HepG2 (cell line): ENCODE measurements around the gene GAL3ST1. TPM values are rescaled to one million over a fixed set of nuclear protein-coding genes. Genes with fewer than 3 reads are reported as not detected.

Experiments
- AKAP8 ChIP-seq: sonication (generic); formaldehyde crosslinking; IDR thresholded peaks from 2 replicates; pipeline ENCODE4 v1.5.1; 2020; ENCODE audit warnings: mild to moderate bottlenecking, missing genetic modification reagents
- CCDC6 ChIP-seq: sonication (generic); formaldehyde crosslinking; IDR thresholded peaks from 2 replicates; pipeline ENCODE4 v1.8.1; 2022; ENCODE audit warnings: mild to moderate bottlenecking, missing genetic modification reagents, moderate library complexity
- KLF11 ChIP-seq: IDR thresholded peaks from 2 replicates; pipeline ENCODE4 v1.6.1; 2016; ENCODE audit warnings: missing compliant biosample characterization
- LCORL ChIP-seq, 2 experiments: fragments of 450-650 bp in 1 of 2; sonication (generic) in 1 of 2; formaldehyde crosslinking in 1 of 2; IDR thresholded peaks; 2 replicates each; pipeline versions ENCODE4 v1.5.0 to v1.6.1; 2017 to 2020; ENCODE audit warnings: antibody characterized with exemption in 1 of 2, missing genetic modification reagents in 1 of 2
- MAFF ChIP-seq: IDR thresholded peaks from 2 replicates; pipeline ENCODE4 v1.6.1; 2011; ENCODE audit warnings: low read depth, low read length, improper control_type of control experiment
- MED8 ChIP-seq: sonication (generic); formaldehyde crosslinking; IDR thresholded peaks from 2 replicates; pipeline ENCODE4 v1.8.1; 2023; ENCODE audit warnings: mild to moderate bottlenecking, missing genetic modification reagents; ENCODE audit not compliant: insufficient replicate concordance
- NR2F2 ChIP-seq: IDR thresholded peaks from 2 replicates; pipeline ENCODE4 v1.6.1; 2012; ENCODE audit warnings: low read depth, inconsistent platforms, borderline replicate concordance
- PRDM4 ChIP-seq: sonication (generic); formaldehyde crosslinking; IDR thresholded peaks from 2 replicates; pipeline ENCODE4 v1.9.0; 2021; ENCODE audit warnings: missing genetic modification reagents, borderline replicate concordance
- SALL1 ChIP-seq: sonication (generic); formaldehyde crosslinking; IDR thresholded peaks from 2 replicates; pipeline ENCODE4 v1.8.0; 2022; ENCODE audit warnings: mild to moderate bottlenecking, missing genetic modification reagents
- TEAD3 ChIP-seq: optimal IDR thresholded peaks from 2 replicates; pipeline ENCODE3; 2016; ENCODE audit warnings: borderline replicate concordance
- TRIM22 ChIP-seq: fragments of 450-650 bp; IDR thresholded peaks from 2 replicates; pipeline ENCODE4 v1.6.1; 2017
- ZSCAN25 ChIP-seq: sonication (generic); formaldehyde crosslinking; IDR thresholded peaks from 2 replicates; pipeline ENCODE4 v1.8.0; 2022; ENCODE audit warnings: mild to moderate bottlenecking, missing genetic modification reagents
- polyA plus RNA-seq, 8 experiments: library from polyadenylated mRNA; depleted of rRNA in 3 of 8; stranded (reverse) in 7 of 8; unstranded in 1 of 8; fragments of >200 nt; fragmentation: Illumina TruSeq in 4 of 8; extraction: Trizol in 4 of 8; gene quantifications; 2 replicates each; pipeline versions ENCODE4 v1.2.1 to v1.2.3, GENCODE V29; 2011 to 2016; ENCODE audit warnings: low read depth in 4 of 8, missing spikeins in 1 of 8, mixed read lengths in 1 of 8; ENCODE audit not compliant: insufficient read depth in 1 of 8
- total RNA-seq, 5 experiments: library from RNA; depleted of rRNA; stranded (reverse); fragments of >200 nt; fragmentation: Illumina TruSeq; extraction: Trizol; gene quantifications; 2 replicates each; pipeline ENCODE4 v1.2.3, GENCODE V29; 2016; ENCODE audit warnings: low read depth in 1 of 5
- TF ChIP-seq, protein P1 (sequence below): sonication (generic); formaldehyde crosslinking; IDR thresholded peaks from 2 replicates; pipeline ENCODE4 v1.4.0; 2020; ENCODE audit warnings: missing genetic modification reagents, borderline replicate concordance
- TF ChIP-seq, protein P2 (sequence below): sonication (generic); formaldehyde crosslinking; IDR thresholded peaks from 2 replicates; pipeline ENCODE4 v1.9.0; 2022; ENCODE audit warnings: low read depth, missing genetic modification reagents
- TF ChIP-seq, protein P3 (sequence below): sonication (generic); formaldehyde crosslinking; IDR thresholded peaks from 2 replicates; pipeline ENCODE4 v1.8.0; 2022; ENCODE audit warnings: missing genetic modification reagents, mild to moderate bottlenecking, borderline replicate concordance
- TF ChIP-seq, protein P4 (sequence below): sonication (generic); formaldehyde crosslinking; IDR thresholded peaks from 2 replicates; pipeline ENCODE4 v1.5.0; 2020; ENCODE audit warnings: missing genetic modification reagents

GAL3ST1 gene
- total and polyA plus RNA-seq, 2 of the 13 experiments (the other 11 are each of a cell fraction or from before 2014, with no cell fraction given), result 4.4 to 14.7 TPM

DNA sequence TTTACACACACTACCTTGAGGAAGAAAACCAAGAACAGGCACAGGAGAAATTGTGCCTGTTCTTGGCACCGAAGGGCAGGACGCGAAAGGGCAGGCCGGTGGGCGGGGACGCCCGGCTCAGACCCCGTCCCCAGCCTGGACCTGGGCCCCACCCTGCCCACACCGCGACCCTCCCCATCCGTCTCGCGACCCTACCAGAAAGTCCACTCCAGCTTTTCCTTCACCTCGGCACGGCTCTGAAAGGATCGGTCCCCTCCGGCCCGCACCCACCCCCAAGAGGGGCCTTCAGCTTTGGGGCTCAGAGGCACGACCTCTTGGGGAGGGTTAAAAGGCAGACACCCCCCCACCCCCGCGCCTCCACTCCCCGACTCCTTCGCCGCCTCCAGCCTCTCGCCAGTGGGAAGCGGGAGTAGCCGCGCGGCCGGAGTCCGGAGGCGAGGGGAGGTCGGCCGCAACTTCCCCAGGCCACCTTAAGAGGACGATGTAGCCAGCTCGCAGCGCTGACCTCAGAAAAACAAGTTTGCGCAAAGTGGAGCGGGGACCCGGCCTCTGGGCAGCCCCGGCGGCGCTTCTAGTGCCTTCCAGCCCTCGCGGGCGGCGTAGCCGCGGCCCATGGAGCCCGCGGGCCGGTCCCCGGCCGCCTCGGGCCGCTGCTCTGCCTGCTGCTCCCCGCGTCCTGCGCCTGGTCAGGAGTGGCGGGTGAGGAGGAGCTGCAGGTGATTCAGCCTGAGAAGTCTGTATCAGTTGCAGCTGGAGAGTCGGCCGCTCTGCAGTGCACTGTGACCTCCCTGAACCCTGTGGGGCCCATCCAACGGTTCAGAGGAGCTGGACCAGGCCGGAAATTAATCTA, 32.3 kb downstream of the GAL3ST1 start (continued):
- TF ChIP-seq, protein P1, sequence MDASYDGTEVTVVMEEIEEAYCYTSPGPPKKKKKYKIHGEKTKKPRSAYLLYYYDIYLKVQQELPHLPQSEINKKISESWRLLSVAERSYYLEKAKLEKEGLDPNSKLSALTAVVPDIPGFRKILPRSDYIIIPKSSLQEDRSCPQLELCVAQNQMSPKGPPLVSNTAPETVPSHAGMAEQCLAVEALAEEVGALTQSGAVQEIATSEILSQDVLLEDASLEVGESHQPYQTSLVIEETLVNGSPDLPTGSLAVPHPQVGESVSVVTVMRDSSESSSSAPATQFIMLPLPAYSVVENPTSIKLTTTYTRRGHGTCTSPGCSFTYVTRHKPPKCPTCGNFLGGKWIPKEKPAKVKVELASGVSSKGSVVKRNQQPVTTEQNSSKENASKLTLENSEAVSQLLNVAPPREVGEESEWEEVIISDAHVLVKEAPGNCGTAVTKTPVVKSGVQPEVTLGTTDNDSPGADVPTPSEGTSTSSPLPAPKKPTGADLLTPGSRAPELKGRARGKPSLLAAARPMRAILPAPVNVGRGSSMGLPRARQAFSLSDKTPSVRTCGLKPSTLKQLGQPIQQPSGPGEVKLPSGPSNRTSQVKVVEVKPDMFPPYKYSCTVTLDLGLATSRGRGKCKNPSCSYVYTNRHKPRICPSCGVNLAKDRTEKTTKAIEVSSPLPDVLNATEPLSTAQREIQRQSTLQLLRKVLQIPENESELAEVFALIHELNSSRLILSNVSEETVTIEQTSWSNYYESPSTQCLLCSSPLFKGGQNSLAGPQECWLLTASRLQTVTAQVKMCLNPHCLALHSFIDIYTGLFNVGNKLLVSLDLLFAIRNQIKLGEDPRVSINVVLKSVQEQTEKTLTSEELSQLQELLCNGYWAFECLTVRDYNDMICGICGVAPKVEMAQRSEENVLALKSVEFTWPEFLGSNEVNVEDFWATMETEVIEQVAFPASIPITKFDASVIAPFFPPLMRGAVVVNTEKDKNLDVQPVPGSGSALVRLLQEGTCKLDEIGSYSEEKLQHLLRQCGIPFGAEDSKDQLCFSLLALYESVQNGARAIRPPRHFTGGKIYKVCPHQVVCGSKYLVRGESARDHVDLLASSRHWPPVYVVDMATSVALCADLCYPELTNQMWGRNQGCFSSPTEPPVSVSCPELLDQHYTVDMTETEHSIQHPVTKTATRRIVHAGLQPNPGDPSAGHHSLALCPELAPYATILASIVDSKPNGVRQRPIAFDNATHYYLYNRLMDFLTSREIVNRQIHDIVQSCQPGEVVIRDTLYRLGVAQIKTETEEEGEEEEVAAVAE (CRISPR knock-in tag), result no peak
- TF ChIP-seq, protein P2, sequence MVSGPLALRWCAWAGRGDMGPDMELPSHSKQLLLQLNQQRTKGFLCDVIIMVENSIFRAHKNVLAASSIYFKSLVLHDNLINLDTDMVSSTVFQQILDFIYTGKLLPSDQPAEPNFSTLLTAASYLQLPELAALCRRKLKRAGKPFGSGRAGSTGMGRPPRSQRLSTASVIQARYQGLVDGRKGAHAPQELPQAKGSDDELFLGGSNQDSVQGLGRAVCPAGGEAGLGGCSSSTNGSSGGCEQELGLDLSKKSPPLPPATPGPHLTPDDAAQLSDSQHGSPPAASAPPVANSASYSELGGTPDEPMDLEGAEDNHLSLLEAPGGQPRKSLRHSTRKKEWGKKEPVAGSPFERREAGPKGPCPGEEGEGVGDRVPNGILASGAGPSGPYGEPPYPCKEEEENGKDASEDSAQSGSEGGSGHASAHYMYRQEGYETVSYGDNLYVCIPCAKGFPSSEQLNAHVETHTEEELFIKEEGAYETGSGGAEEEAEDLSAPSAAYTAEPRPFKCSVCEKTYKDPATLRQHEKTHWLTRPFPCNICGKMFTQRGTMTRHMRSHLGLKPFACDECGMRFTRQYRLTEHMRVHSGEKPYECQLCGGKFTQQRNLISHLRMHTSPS (CRISPR knock-in tag), result no peak
- no peak for TF ChIP-seq CCDC6 (CRISPR knock-in tag)
- no peak for TF ChIP-seq ZSCAN25 (CRISPR knock-in tag)
- no peak for TF ChIP-seq PRDM4 (CRISPR knock-in tag)
- TF ChIP-seq SALL1 (CRISPR knock-in tag), result 0 out of 2 replicates have a peak, but pooled peaks have one; percentile 17
- 0 out of 2 replicates have a peak, but pooled peaks have one; percentile 28 for TF ChIP-seq NR2F2
- TF ChIP-seq, protein P3, sequence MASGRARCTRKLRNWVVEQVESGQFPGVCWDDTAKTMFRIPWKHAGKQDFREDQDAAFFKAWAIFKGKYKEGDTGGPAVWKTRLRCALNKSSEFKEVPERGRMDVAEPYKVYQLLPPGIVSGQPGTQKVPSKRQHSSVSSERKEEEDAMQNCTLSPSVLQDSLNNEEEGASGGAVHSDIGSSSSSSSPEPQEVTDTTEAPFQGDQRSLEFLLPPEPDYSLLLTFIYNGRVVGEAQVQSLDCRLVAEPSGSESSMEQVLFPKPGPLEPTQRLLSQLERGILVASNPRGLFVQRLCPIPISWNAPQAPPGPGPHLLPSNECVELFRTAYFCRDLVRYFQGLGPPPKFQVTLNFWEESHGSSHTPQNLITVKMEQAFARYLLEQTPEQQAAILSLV (CRISPR knock-in tag), result no peak
- TF ChIP-seq, protein P4, sequence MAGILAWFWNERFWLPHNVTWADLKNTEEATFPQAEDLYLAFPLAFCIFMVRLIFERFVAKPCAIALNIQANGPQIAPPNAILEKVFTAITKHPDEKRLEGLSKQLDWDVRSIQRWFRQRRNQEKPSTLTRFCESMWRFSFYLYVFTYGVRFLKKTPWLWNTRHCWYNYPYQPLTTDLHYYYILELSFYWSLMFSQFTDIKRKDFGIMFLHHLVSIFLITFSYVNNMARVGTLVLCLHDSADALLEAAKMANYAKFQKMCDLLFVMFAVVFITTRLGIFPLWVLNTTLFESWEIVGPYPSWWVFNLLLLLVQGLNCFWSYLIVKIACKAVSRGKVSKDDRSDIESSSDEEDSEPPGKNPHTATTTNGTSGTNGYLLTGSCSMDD (CRISPR knock-in tag), result no peak
- no peak for TF ChIP-seq MAFF
- no peak for TF ChIP-seq TEAD3 (CRISPR knock-in tag)
- no peak for TF ChIP-seq AKAP8
- no peak for TF ChIP-seq TRIM22
- TF ChIP-seq MED8 (CRISPR knock-in tag), result no peak
- TF ChIP-seq LCORL (IDR thresholded peaks at IDR 0.05), result no peak
- no peak for TF ChIP-seq LCORL (CRISPR knock-in tag; IDR thresholded peaks at IDR 0.05)
- TF ChIP-seq KLF11 (CRISPR knock-in tag), result no peak
